ENCODE data around the gene DNTT. TPM values are rescaled to one million over a fixed set of nuclear protein-coding genes. Genes with fewer than 3 reads are reported as not detected.

Gene DNTT
- total RNA-seq, 1 donor from 2014 or later, result not detected

- peaks cover 31% of the 10 kb centered on the region for H3K27me3 Mint-ChIP-seq
- no peaks in the 10 kb centered on the region for H3K36me3 Mint-ChIP-seq (ENCODE audit: insufficient read depth)
- TF ChIP-seq, protein P1, sequence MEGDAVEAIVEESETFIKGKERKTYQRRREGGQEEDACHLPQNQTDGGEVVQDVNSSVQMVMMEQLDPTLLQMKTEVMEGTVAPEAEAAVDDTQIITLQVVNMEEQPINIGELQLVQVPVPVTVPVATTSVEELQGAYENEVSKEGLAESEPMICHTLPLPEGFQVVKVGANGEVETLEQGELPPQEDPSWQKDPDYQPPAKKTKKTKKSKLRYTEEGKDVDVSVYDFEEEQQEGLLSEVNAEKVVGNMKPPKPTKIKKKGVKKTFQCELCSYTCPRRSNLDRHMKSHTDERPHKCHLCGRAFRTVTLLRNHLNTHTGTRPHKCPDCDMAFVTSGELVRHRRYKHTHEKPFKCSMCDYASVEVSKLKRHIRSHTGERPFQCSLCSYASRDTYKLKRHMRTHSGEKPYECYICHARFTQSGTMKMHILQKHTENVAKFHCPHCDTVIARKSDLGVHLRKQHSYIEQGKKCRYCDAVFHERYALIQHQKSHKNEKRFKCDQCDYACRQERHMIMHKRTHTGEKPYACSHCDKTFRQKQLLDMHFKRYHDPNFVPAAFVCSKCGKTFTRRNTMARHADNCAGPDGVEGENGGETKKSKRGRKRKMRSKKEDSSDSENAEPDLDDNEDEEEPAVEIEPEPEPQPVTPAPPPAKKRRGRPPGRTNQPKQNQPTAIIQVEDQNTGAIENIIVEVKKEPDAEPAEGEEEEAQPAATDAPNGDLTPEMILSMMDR (IDR thresholded peaks at IDR 0.05; ENCODE audit: unreplicated experiment), result no peak
- peaks cover 7% of the 10 kb centered on the region for H3K4me1 Mint-ChIP-seq (ENCODE audit: low read depth)
- no peaks in the 10 kb centered on the region for H3K9me3 Mint-ChIP-seq (ENCODE audit: low read depth)
- H3K4me3 Mint-ChIP-seq (ENCODE audit: low read depth), result no peak overlapping the region
- no peak for DNase-seq (ENCODE audit: low spot score, unreplicated experiment)
- no peak overlapping the region for H3K27ac Mint-ChIP-seq
These were observed 23.2 kb downstream of the DNTT start for GRCh38 chr10:96327462-96327861.

- Mint-ChIP-seq H3K27me3 (peaks cover 10% of the 10 kb centered on the region), H3K27ac (no peak overlapping the region), H3K4me3 (ENCODE audit: low read depth) (no peak overlapping the region), H3K9me3 (ENCODE audit: low read depth) (no peaks in the 10 kb centered on the region), H3K4me1 (ENCODE audit: low read depth) (no peaks in the 10 kb centered on the region), H3K36me3 (ENCODE audit: insufficient read depth) (no peaks in the 10 kb centered on the region)
- TF ChIP-seq, protein P1 (IDR thresholded peaks at IDR 0.05; ENCODE audit: unreplicated experiment), result no peak
- DNase-seq (ENCODE audit: low spot score, unreplicated experiment), result no peak
These were observed 28.9 kb downstream of the DNTT start for GRCh38 chr10:96333101-96333500.

DNA sequence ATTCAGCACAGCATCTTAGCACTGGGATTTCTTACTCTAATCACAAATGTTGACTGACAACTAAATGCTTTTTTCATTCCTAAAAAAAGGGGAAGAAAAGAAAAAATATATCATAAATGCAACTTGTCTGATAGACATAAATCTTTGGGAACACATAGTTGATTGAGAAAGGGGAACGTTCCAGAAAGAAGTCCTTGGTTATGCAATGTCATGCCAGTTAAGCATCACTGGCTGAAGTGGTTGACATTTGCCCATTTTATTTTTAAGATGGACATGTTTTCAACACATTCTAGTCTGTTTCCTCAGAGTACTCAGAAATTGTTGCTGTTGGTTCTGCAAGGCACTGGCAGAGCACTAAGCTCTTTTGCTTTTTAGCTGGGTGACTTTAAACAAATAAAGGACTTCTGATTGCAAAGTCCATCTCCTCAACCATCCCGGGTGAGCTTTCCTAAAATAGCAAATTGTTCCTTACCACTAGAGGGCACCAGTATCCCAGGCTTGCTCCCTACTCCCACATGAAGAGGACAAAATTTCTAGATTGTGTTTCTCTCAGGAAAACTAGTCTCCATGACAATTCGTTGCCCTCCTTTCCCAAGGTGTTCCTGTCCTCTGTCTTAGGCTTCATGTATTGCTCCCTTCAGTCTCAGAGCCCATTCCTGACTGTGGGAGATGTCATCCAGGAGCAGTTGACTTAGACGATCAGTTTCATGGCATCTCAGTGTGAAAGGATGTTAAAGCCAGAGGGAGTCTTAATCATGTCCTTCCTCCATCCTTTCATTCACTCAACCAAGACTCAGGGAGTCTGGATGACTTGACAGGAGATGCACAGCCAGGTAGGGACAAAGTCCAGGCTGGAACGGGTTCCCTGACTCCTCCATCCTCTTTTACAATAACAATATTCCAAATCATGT is 30.6 kb downstream of the DNTT start:
- peaks cover 7% of the 10 kb centered on the region for H3K27me3 Mint-ChIP-seq
- TF ChIP-seq, protein P1 (IDR thresholded peaks at IDR 0.05; ENCODE audit: unreplicated experiment), result peak; percentile 83
- no peaks in the 10 kb centered on the region for H3K9me3 Mint-ChIP-seq (ENCODE audit: low read depth)
- no peak overlapping the region for H3K27ac Mint-ChIP-seq
- H3K36me3 Mint-ChIP-seq (ENCODE audit: insufficient read depth), result no peaks in the 10 kb centered on the region
- no peaks in the 10 kb centered on the region for H3K4me1 Mint-ChIP-seq (ENCODE audit: low read depth)
- DNase-seq (ENCODE audit: low spot score, unreplicated experiment), result no peak
- no peak overlapping the region for H3K4me3 Mint-ChIP-seq (ENCODE audit: low read depth)

GRCh38 chr10:96337106-96337505 is 32.9 kb downstream of the DNTT start:
- no peak for DNase-seq (ENCODE audit: low spot score, unreplicated experiment)
- Mint-ChIP-seq H3K27me3 (peaks cover 7% of the 10 kb centered on the region), H3K36me3 (ENCODE audit: insufficient read depth) (no peaks in the 10 kb centered on the region), H3K4me1 (ENCODE audit: low read depth) (no peaks in the 10 kb centered on the region), H3K4me3 (ENCODE audit: low read depth) (no peak overlapping the region), H3K27ac (no peak overlapping the region), H3K9me3 (ENCODE audit: low read depth) (no peaks in the 10 kb centered on the region)
- TF ChIP-seq, protein P1 (IDR thresholded peaks at IDR 0.05; ENCODE audit: unreplicated experiment), result no peak

DNA sequence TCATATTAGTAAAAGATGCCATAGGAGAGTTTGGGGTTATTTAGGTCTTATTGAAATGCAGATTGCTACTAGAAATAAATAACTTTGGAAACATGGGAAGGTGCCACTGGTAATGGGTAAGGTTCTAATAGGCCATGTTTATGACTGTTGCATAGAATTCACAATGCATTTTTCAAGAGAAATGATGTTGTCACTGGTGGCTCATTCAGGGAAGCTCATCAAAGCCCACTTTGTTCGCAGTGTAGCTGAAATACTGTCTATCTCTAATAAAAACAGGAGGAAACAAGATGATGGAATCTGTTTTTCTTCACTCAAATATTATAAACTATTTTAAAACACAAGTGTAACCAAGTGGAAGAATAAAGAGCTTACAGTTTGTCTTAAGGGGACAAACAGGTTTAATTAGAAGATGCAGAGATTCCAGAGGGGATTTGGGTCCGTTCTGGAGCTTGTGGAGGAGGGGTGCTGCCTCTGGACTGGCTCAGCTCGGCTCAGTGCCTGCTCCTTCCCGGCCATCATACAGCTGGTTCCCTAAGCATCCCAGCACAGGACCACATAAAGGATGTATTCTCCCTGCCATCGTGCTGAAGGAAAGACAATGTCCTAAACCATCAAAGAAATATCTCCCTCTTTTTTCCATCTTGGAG is 34.2 kb downstream of the DNTT start:
- H3K27me3 Mint-ChIP-seq, result peaks cover 3% of the 10 kb centered on the region
- no peaks in the 10 kb centered on the region for H3K9me3 Mint-ChIP-seq (ENCODE audit: low read depth)
- no peaks in the 10 kb centered on the region for H3K36me3 Mint-ChIP-seq (ENCODE audit: insufficient read depth)
- DNase-seq (ENCODE audit: low spot score, unreplicated experiment), result no peak
- H3K27ac Mint-ChIP-seq, result no peak overlapping the region
- no peaks in the 10 kb centered on the region for H3K4me1 Mint-ChIP-seq (ENCODE audit: low read depth)
- H3K4me3 Mint-ChIP-seq (ENCODE audit: low read depth), result no peak overlapping the region
- TF ChIP-seq, protein P1 (IDR thresholded peaks at IDR 0.05; ENCODE audit: unreplicated experiment), result no peak
